ENCODE results near the gene ANXA6.

ANXA6 gene

GRCh38 chr5:151075698-151076331, 81.8 kb downstream of the ANXA6 start:
- Histone ChIP-seq H3K4me1 (ENCODE audit: insufficient read depth, low read length) (peaks cover 5% of the 10 kb centered on the region), H3K36me3 (ENCODE audit: insufficient read depth, low read depth, low read length) (no peaks in the 10 kb centered on the region), H3K27ac (ENCODE audit: low read length) (no peak overlapping the region), H3K4me3 (ENCODE audit: low read length) (no peak overlapping the region), H3K27me3 (ENCODE audit: insufficient read depth, low read length) (peaks cover 7% of the 10 kb centered on the region; the same call in 1 of the 2 replicates), H3K9ac (ENCODE audit: low read depth, low read length) (no peak overlapping the region), H3K9me3 (ENCODE audit: insufficient read depth, low read depth, low read length) (no peaks in the 10 kb centered on the region)

GRCh38 chr5:151074557-151074956, 83.0 kb downstream of the ANXA6 start:
- peaks cover under 1% of the 10 kb centered on the region; the same call in 1 of the 2 replicates for H3K4me1 ChIP-seq (ENCODE audit: insufficient read depth, low read length)
- no peaks in the 10 kb centered on the region for H3K36me3 ChIP-seq (ENCODE audit: insufficient read depth, low read depth, low read length)
- no peak overlapping the region for H3K27ac ChIP-seq (ENCODE audit: low read length)
- H3K9ac ChIP-seq (ENCODE audit: low read depth, low read length), result no peak overlapping the region
- H3K9me3 ChIP-seq (ENCODE audit: insufficient read depth, low read depth, low read length), result no peaks in the 10 kb centered on the region
- no peaks in the 10 kb centered on the region; the same call in 1 of the 2 replicates for H3K27me3 ChIP-seq (ENCODE audit: insufficient read depth, low read length)
- H3K4me3 ChIP-seq (ENCODE audit: low read length), result no peak overlapping the region

GRCh38 chr5:151073280-151073679, 84.3 kb downstream of the ANXA6 start:
- Histone ChIP-seq H3K27me3 (ENCODE audit: insufficient read depth, low read length) (no peaks in the 10 kb centered on the region), H3K36me3 (ENCODE audit: insufficient read depth, low read depth, low read length) (no peaks in the 10 kb centered on the region), H3K9ac (ENCODE audit: low read depth, low read length) (no peak overlapping the region), H3K9me3 (ENCODE audit: insufficient read depth, low read depth, low read length) (no peaks in the 10 kb centered on the region), H3K4me1 (ENCODE audit: insufficient read depth, low read length) (no peaks in the 10 kb centered on the region; the same call in 1 of the 2 replicates), H3K27ac (ENCODE audit: low read length) (no peak overlapping the region), H3K4me3 (ENCODE audit: low read length) (no peak overlapping the region)

GRCh38 chr5:151072630-151073025, 85.0 kb downstream of the ANXA6 start:
- Histone ChIP-seq H3K9me3 (ENCODE audit: insufficient read depth, low read depth, low read length) (no peaks in the 10 kb centered on the region), H3K4me3 (ENCODE audit: low read length) (no peak overlapping the region), H3K4me1 (ENCODE audit: insufficient read depth, low read length) (no peaks in the 10 kb centered on the region; the same call in 1 of the 2 replicates), H3K36me3 (ENCODE audit: insufficient read depth, low read depth, low read length) (no peaks in the 10 kb centered on the region), H3K27ac (ENCODE audit: low read length) (no peak overlapping the region), H3K9ac (ENCODE audit: low read depth, low read length) (no peak overlapping the region), H3K27me3 (ENCODE audit: insufficient read depth, low read length) (no peaks in the 10 kb centered on the region)

- Histone ChIP-seq H3K9me3 (ENCODE audit: insufficient read depth, low read depth, low read length) (no peaks in the 10 kb centered on the region), H3K4me3 (ENCODE audit: low read length) (no peak overlapping the region), H3K4me1 (ENCODE audit: insufficient read depth, low read length) (no peaks in the 10 kb centered on the region; the same call in 1 of the 2 replicates), H3K36me3 (ENCODE audit: insufficient read depth, low read depth, low read length) (no peaks in the 10 kb centered on the region), H3K27ac (ENCODE audit: low read length) (no peak overlapping the region), H3K9ac (ENCODE audit: low read depth, low read length) (no peak overlapping the region), H3K27me3 (ENCODE audit: insufficient read depth, low read length) (no peaks in the 10 kb centered on the region)
Measured at GRCh38 chr5:151071848-151072629, 85.5 kb downstream of the ANXA6 start.

- H3K4me1 ChIP-seq (ENCODE audit: insufficient read depth, low read length), result no peaks in the 10 kb centered on the region; the same call in 1 of the 2 replicates
Measured at GRCh38 chr5:151071021-151071420, 86.6 kb downstream of the ANXA6 start.

GRCh38 chr5:151070449-151070848, 87.1 kb downstream of the ANXA6 start:
- Histone ChIP-seq H3K27me3 (ENCODE audit: insufficient read depth, low read length) (no peaks in the 10 kb centered on the region), H3K9ac (ENCODE audit: low read depth, low read length) (no peak overlapping the region), H3K4me3 (ENCODE audit: low read length) (no peak overlapping the region), H3K4me1 (ENCODE audit: insufficient read depth, low read length) (no peaks in the 10 kb centered on the region; the same call in 1 of the 2 replicates), H3K9me3 (ENCODE audit: insufficient read depth, low read depth, low read length) (no peaks in the 10 kb centered on the region), H3K36me3 (ENCODE audit: insufficient read depth, low read depth, low read length) (no peaks in the 10 kb centered on the region), H3K27ac (ENCODE audit: low read length) (no peak overlapping the region)

More at GRCh38 chr5:151071021-151071420, 86.6 kb downstream of the ANXA6 start:
- Histone ChIP-seq H3K9ac (ENCODE audit: low read depth, low read length) (no peak overlapping the region), H3K27me3 (ENCODE audit: insufficient read depth, low read length) (no peaks in the 10 kb centered on the region), H3K9me3 (ENCODE audit: insufficient read depth, low read depth, low read length) (no peaks in the 10 kb centered on the region), H3K4me3 (ENCODE audit: low read length) (no peak overlapping the region), H3K27ac (ENCODE audit: low read length) (no peak overlapping the region), H3K36me3 (ENCODE audit: insufficient read depth, low read depth, low read length) (no peaks in the 10 kb centered on the region)

- H3K9ac ChIP-seq (ENCODE audit: low read depth, low read length), result no peak overlapping the region
- no peaks in the 10 kb centered on the region; the same call in 1 of the 2 replicates for H3K4me1 ChIP-seq (ENCODE audit: insufficient read depth, low read length)
- H3K9me3 ChIP-seq (ENCODE audit: insufficient read depth, low read depth, low read length), result no peaks in the 10 kb centered on the region
- no peak overlapping the region for H3K4me3 ChIP-seq (ENCODE audit: low read length)
- no peaks in the 10 kb centered on the region for H3K36me3 ChIP-seq (ENCODE audit: insufficient read depth, low read depth, low read length)
- H3K27me3 ChIP-seq (ENCODE audit: insufficient read depth, low read length), result no peaks in the 10 kb centered on the region
- no peak overlapping the region for H3K27ac ChIP-seq (ENCODE audit: low read length)
Measured at GRCh38 chr5:151068433-151069197, 89.0 kb downstream of the ANXA6 start.

- no peak overlapping the region for H3K9ac ChIP-seq (ENCODE audit: low read depth, low read length)
- no peaks in the 10 kb centered on the region for H3K36me3 ChIP-seq (ENCODE audit: insufficient read depth, low read depth, low read length)
- no peaks in the 10 kb centered on the region for H3K9me3 ChIP-seq (ENCODE audit: insufficient read depth, low read depth, low read length)
- no peaks in the 10 kb centered on the region; the same call in 1 of the 2 replicates for H3K4me1 ChIP-seq (ENCODE audit: insufficient read depth, low read length)
- no peak overlapping the region for H3K4me3 ChIP-seq (ENCODE audit: low read length)
- H3K27ac ChIP-seq (ENCODE audit: low read length), result no peak overlapping the region
- no peaks in the 10 kb centered on the region for H3K27me3 ChIP-seq (ENCODE audit: insufficient read depth, low read length)
Measured at GRCh38 chr5:151067632-151068432, 89.7 kb downstream of the ANXA6 start.

- Histone ChIP-seq H3K27me3 (ENCODE audit: insufficient read depth, low read length) (no peaks in the 10 kb centered on the region), H3K27ac (ENCODE audit: low read length) (no peak overlapping the region), H3K4me1 (ENCODE audit: insufficient read depth, low read length) (no peaks in the 10 kb centered on the region), H3K9ac (ENCODE audit: low read depth, low read length) (no peak overlapping the region), H3K36me3 (ENCODE audit: insufficient read depth, low read depth, low read length) (peaks cover 2% of the 10 kb centered on the region; the same call in 1 of the 2 replicates), H3K9me3 (ENCODE audit: insufficient read depth, low read depth, low read length) (no peaks in the 10 kb centered on the region), H3K4me3 (ENCODE audit: low read length) (no peak overlapping the region)
Measured at GRCh38 chr5:151066920-151067319, 90.7 kb downstream of the ANXA6 start.

GRCh38 chr5:151065609-151066008, 92.0 kb downstream of the ANXA6 start:
- no peak overlapping the region for H3K27ac ChIP-seq (ENCODE audit: low read length)
- peaks cover 7% of the 10 kb centered on the region; the same call in 1 of the 2 replicates for H3K36me3 ChIP-seq (ENCODE audit: insufficient read depth, low read depth, low read length)
- H3K9ac ChIP-seq (ENCODE audit: low read depth, low read length), result no peak overlapping the region
- no peaks in the 10 kb centered on the region for H3K9me3 ChIP-seq (ENCODE audit: insufficient read depth, low read depth, low read length)
- H3K27me3 ChIP-seq (ENCODE audit: insufficient read depth, low read length), result no peaks in the 10 kb centered on the region
- no peaks in the 10 kb centered on the region for H3K4me1 ChIP-seq (ENCODE audit: insufficient read depth, low read length)
- no peak overlapping the region for H3K4me3 ChIP-seq (ENCODE audit: low read length)
